ENCODE data around the gene EFCAB10.
"Not testable (repeated sequence)": the region's sequence is repeated elsewhere in the genome, so short reads cannot be mapped to it uniquely, and the experiment has no call there.

EFCAB10 gene

DNA sequence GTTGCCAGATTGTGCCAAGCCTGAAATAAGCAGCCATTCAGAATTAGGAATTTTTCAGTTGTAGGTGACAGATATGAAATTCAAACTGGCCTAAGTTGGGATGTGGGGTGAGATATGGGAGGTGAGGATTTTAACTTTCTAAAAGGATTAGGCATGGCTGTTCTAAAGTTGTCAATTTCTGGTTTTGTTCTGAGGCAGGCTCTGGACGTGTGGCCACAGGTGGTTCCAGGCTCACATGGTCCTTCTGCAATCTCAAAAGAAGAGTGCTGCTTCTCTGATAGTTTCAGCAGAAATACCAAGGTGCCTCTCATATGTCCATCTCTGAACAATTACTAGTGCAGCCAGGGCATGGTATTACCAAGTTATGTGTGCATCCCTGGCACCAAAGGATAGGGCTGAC, 21.4 kb downstream of the EFCAB10 start:
- in situ Hi-C loops (cut with MboI; ENCODE audit: low pct_unique_long_range_greater_than_20kb, low sequenced_read_pairs), result no loop called here

DNA sequence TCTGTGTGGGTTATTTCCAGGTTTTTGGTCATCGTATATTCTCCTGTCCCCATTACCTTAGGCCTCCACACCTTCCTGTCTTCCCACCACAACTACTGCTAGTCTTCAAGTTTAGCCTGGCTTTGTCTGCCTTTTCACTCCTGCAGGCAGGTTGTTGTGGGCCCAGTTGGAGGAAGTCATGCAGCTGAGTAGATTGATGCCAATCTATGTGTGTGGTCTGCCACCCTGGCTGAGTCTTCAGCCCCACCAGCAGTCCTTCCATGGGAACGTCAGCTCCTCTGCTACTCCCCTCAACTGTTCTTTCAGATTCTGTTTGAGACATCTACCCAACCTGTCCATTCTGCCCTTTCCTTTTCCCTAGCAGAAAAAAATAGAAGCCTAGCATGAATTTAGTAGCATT, 43.0 kb downstream of the EFCAB10 start:
- in situ Hi-C loops (cut with MboI; ENCODE audit: low pct_unique_long_range_greater_than_20kb, low sequenced_read_pairs), result no loop called here
- no peak for DNase-seq

More for the DNA sequence above, 21.4 kb downstream of the EFCAB10 start:
- DNase-seq, result no peak

DNA sequence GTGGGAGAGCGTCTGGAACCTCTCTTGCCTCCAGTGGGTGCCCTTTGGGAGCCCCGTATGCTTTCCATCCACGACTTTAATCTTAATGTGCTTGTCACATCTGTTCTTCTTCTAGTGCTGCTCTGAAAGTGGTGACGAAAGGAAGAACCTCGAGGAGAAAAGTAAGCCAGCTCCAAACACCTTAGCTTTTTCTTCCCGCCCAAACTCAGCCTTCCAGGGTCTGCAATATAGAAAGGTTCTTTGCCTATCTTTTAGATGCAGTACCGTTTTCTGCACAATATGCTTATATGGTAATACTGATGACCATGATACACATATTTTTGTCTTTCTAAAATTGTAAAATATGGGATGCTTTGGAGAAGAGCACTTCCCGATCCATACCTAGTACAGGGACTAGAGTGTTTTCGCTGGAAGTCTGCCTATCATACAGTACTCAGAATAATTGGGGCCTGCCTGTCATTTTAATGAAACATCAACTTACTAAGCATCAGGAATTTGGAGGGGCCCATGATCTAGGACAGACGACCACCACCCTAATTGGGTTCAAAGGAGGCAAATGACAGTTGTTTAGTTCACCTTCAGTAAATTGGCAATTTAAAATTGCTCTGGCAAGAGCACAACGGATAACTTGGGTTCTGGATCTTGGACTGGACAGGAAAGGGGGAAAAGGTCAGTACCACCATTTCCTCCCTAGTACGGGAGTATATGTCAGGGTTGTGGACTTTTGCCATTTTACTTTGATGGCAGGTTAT, 48.4 kb downstream of the EFCAB10 start:
- DNase-seq, result no peak

DNA sequence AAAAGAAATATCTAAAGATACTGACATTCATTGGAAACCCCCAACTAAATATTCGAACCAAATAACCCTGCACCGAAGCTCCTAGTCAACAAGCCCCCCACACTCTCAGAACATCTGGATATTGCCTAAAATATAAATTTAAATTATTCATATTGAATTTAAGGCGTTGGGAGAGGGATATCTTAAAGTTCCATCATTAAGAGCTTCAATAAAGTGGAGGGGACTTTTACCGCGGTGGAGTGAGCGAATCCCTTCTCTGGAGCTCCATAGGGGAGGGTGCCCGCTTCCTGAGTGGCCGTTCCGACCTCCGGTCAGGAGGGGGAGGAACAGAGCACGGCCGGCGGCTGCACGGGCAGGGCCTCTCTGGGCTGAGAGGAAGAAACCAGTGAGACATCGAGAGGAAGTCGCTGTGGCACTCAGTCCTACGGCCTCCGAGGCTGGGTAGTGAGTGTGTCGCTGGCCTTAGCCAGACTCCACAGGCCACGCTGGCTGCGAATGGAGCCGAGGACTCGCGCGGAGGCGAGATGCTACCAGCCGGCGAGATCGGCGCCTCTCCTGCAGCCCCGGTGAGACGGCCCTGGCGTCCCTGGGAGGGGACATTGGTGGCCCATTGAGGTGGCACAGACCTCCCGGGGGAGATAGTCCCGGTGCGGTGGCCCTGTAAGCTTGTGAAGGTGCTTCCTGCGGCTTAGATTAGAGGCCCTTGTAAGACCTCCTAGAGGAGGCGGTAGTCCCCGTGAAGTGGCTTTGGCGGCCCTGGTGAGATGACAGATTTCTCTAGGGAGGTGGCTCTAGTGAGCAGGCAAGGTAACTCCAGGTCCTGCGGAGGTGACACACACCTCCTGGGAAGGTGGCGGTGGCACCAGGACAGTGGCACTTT, 49.3 kb downstream of the EFCAB10 start, which contains the start of gene RINT1:
RINT1 (plus strand) TSS at position 410 of the 880 bp plus-strand sequence; CDS start at position 525, 115 bp downstream.
- peak; percentile 96 for DNase-seq
- in situ Hi-C loops (cut with MboI; ENCODE audit: low pct_unique_long_range_greater_than_20kb, low sequenced_read_pairs), result no loop called here

More for the DNA sequence above, 48.4 kb downstream of the EFCAB10 start:
- in situ Hi-C loops (cut with MboI; ENCODE audit: low pct_unique_long_range_greater_than_20kb, low sequenced_read_pairs), result no loop called here

DNA sequence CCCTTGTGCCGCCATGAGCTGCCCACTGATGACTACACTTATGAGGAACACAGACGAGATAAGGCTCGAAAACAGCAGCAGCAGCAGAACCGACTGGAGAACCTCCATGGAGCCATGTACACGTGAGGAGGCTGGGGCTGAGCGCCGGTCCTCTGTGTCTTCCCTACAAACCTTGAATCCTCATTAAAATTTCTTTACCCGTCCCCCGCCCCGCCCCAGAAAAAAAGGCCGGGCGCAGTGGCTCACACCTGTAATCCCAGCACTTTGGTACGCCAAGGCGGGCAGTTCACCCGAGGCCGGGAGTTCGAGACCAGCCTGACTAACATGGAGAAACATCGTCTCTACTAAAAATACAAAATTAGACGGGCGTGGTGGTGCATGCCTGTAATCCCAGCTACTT, 50.7 kb downstream of the EFCAB10 start:
- no peak for DNase-seq
- in situ Hi-C loops (cut with MboI; ENCODE audit: low pct_unique_long_range_greater_than_20kb, low sequenced_read_pairs), result no loop called here

DNA sequence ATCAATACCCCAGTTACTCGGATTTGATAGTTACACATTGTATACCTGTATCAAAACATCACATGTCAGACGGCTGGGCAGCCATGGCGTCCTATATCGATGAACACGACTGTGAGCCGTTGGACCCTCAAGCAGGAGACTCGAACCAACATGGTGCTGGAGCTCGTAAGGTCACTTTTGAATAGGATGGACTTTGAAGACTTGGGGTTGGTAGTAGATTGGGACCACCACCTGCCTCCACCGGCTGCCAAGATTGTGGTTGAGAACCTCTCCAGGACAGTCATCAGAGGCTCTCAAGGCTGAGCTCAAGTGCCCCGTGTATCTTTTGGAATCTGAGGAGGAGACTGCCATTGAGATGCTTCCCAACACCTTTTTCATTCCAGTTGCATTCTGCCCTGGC, 51.2 kb downstream of the EFCAB10 start:
- in situ Hi-C loops (cut with MboI; ENCODE audit: low pct_unique_long_range_greater_than_20kb, low sequenced_read_pairs), result no loop called here
- no peak for DNase-seq

DNA sequence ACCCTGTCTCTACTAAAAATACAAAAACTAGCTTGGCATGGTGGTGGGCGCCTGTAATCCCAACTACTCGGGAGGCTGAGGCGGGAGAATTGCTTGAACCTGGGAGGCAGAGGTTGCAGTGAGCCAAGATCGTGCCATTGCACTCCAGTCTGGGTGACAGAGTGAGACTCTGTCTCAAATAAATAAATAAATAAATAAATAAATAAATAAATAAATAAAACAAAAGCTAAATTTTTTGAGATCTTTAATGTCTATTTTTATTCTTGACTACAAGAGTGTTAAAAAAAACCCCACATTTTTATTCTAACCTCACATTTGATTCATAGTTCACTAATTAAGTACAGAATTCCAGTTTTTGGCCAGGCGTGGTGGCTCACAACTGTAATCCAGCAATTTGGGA, 53.6 kb downstream of the EFCAB10 start:
- in situ Hi-C loops (cut with MboI; ENCODE audit: low pct_unique_long_range_greater_than_20kb, low sequenced_read_pairs), result not testable (repeated sequence)

DNA sequence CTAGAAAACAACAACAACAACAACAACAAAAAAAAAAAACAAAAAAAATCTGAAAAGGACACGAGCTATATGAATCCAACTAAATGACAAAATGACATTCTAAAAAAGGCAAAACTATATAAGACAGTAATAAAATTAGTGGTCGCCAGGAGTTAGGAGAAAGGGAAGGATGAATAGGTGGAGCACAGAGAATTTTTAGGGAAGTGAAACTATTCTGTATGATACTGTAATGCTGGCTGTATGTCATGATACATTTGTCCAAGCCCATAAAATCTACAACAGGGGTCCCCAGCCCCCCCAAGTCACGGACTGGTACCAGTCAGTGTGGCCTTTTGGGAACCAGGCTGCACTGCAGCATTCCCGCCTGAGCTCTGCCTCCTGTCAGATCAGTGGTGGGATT, 56.5 kb downstream of the EFCAB10 start:
- DNase-seq, result no peak
- in situ Hi-C loops (cut with MboI; ENCODE audit: low pct_unique_long_range_greater_than_20kb, low sequenced_read_pairs), result no loop called here

More for the DNA sequence above, 53.6 kb downstream of the EFCAB10 start:
- not testable (repeated sequence) for DNase-seq

DNA sequence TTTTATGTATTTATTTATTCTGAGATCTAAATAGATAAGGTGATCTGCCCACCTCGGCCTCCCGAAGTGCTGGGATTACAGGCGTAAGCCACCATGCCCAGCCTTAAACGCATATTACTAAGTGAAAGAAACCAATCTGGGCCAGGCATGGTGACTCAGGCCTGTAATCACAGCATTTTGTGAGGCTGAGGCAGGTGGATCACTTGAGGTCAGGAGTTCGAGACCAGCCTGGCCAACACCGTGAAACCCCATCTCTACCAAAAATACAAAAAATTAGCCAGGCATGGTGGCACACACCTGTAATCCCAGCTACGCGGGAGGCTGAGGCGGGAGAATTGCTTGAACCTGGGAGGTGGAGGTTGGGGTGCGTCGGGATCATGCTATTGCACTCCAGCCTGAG, 56.9 kb downstream of the EFCAB10 start:
- in situ Hi-C loops (cut with MboI; ENCODE audit: low pct_unique_long_range_greater_than_20kb, low sequenced_read_pairs), result not testable (repeated sequence)

DNA sequence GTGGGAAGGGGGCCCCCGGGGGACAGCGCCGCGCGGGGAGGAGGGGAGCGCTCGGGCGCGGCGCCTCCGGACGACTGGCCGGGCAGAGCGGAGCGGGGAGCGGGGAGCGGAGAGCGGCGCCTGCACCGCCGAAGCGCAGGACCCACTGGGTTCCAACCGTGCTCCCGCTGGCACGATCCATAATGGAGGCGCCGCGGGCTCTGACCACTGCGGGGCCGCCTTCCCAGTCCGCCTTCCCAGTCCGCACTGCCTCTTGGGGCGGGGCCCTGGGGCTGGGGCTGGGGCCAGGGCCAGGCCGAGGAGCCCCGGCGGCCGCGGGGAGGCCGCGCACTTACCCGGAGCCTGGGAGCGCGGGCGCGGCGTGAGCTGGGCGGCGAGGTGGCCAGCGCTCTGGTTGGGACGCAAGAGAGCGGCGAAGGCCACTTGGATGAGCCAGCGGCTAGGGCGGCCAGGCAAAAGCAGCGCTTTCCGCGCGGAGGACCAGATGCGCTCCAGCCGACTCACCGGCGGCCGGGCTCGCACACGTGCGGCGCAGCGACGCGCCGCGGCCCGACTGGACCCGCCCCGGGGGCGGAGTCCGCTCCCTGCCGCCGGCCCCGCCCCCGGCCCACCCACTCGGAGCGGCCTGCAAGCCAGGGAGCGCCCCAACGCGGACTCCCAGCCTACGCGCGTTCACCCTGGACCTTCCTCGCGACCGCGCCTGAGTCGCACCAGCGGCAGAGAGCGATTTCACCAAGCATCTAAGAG, 59.4 kb downstream of the EFCAB10 start, which contains the start of gene PUS7:
PUS7 (minus strand) TSS at position 555 of the 747 bp plus-strand sequence. CDS start 13,759 bp downstream, outside the sequence.
- DNase-seq, result peak; percentile 86
- in situ Hi-C loops (cut with MboI; ENCODE audit: low pct_unique_long_range_greater_than_20kb, low sequenced_read_pairs), result no loop called here

More for the DNA sequence above, 56.9 kb downstream of the EFCAB10 start:
- DNase-seq, result not testable (repeated sequence)

DNA sequence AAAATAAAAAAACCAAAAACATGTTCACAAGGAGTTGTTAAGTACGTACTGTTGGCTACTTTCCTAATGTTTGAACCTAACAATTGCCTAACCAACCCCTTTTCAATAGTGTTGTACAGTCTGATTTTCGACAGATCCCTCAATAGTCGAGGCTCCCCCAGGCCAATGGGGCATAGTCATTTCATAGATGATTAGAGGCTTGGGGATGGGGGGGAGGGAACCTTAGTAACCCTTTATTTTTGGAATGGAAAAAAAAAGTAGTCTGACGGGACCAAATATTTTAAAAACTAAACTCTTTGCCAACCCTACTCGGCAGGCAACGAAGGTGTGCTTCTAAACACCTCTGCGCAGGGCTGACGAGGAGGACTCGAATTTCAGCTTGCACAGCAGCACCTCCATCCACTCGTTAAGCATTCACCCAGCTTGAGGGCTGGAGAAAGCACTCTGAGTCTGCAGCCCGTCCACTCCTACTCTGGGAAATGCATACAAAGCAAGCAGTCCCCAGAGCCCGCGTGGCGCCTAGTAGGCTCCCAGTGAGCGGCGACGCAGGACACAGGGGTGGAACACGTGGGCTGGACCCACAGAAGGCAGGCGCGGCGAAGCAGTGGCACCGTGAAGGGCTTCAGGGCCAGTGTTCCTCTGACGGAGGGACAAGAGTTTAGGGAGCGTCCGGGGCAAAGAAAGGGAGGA, 60.1 kb downstream of the EFCAB10 start:
- in situ Hi-C loops (cut with MboI; ENCODE audit: low pct_unique_long_range_greater_than_20kb, low sequenced_read_pairs), result no loop called here
- peak; percentile 69 for DNase-seq

DNA sequence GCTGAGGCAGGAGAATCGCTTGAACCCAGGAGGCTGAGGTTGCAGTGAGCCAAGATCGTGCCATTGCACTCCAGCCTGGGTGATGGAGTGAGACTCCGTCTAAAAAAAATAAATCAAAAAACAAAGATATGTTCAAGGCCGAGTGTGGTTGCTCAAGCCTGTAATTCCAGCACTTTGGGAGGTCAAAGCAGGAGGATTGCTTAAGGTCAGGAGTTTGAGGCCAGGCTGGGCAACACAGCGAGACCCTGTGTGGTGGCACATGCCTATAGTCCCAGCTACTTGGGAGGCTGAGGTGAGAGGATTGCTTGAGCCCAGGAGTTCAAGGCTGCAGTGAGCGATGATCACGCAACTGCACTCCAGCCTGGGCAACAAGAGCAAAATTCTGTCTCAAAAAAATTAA, 60.7 kb downstream of the EFCAB10 start:
- in situ Hi-C loops (cut with MboI; ENCODE audit: low pct_unique_long_range_greater_than_20kb, low sequenced_read_pairs); DNase-seq: not testable (repeated sequence)

DNA sequence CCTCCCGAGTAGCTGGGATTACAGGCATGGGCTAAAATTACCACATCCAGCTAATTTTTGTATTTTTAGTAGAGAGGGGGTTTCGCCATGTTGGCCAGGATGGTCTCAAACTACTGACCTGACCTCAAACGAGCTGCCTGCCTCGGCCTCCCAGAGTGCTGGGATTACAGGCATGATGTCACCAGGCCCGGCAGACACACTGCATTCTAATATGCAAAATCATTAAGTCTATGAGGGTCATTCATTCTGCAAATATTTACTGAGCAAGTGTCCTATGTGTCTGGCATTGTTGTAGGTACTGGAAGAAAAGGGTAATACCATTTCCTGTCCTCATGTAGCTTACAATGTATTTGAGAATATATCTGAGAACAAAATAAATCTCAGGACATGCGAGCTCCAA, 61.9 kb downstream of the EFCAB10 start:
- DNase-seq, result no peak
- in situ Hi-C loops (cut with MboI; ENCODE audit: low pct_unique_long_range_greater_than_20kb, low sequenced_read_pairs), result no loop called here

DNA sequence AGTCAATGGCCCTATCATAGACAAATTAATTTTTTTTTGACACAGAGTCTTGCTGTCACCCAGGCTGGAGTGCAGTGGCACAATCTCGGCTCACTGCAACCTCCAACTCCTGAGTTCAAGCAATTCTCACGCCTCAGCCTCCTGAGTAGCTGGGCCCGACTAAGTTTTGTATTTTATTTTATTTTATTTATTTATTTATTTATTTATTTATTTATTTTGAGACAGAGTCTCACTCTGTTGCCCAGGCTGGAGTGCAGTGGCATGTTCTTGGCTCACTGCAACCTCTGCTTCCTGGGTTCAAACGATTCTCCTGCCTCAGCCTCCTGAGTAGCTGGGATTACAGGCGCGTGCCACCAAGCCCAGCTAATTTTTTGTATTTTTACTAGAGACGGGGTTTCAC, 65.7 kb downstream of the EFCAB10 start:
- in situ Hi-C loops (cut with MboI; ENCODE audit: low pct_unique_long_range_greater_than_20kb, low sequenced_read_pairs); DNase-seq: not testable (repeated sequence)

All from KBM-7 (cell line).